Measurements from ENCODE around the gene XK. TPM values are rescaled to one million over a fixed set of nuclear protein-coding genes. Genes with fewer than 3 reads are reported as not detected.
"Not testable (repeated sequence)": the region's sequence is repeated elsewhere in the genome, so short reads cannot be mapped to it uniquely, and the experiment has no call there.

The XK gene
- total RNA-seq, result not detected

DNA sequence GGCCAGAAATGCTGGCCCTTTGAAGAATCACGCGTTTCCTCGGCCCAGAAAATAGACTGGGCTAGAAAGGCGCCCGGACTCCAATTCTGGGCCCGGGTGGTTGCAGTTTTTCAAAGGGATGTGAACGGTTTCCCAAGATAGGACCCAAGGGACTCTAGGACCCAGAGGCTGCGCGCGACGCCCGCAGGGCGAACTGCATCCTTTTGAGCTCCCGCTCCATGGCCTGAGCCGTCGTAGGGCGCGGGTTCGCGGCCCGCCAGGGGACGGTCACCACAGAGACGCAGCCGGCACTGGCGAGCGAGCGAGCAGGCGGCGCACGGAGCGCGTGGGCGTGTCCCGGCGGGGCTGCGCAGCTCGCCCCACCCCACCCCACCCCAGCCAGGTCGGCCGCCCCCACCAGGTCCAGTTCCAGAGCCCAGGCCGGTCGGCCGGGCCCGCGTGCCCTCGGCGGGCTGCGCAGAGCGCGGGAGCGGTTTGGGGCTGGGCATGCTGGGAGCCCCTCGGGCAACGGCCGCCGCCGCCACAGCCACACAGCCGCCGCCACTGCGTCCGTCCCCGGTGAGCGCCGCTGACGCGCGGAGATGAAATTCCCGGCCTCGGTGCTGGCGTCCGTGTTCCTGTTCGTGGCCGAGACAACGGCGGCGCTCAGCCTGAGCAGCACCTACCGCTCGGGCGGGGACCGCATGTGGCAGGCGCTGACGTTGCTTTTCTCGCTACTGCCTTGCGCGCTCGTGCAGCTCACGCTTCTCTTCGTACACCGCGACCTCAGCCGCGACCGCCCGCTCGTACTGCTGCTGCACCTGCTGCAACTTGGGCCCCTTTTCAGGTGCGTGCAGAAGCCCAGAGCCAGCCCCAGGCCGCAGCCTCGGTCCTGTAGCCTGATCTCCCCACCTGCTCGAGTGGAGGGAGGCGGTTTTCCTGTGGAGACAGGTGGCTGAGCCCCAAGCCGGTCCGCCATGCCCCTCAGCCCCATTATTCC, at the start of gene XK:
TSS of gene XK (plus strand) at position 411 of the 979 bp plus-strand sequence. CDS start at position 582, 171 bp downstream.
- CTCF ChIA-PET, result no interaction called here
- Mint-ChIP-seq H3K4me3 (peak within 1 kb of the TSS; percentile 57), H3K27ac (no peak within 1 kb of the TSS), H3K36me3 (ENCODE audit: low read depth) (no peaks in the 10 kb centered on the region), H3K9me3 (no peaks in the 10 kb centered on the region), H3K27me3 (ENCODE audit: low read depth) (no peaks in the 10 kb centered on the region), H3K4me1 (ENCODE audit: low read depth) (no peaks in the 10 kb centered on the region)
- intact Hi-C loops (cut with micrococcal nuclease), result no loop called here
- peak; percentile 58 for DNase-seq

GRCh38 chrX:37638047-37638446, 47.5 kb upstream of the XK start:
- intact Hi-C loops (cut with micrococcal nuclease), result no loop called here
- Mint-ChIP-seq H3K9me3 (peaks cover under 1% of the 10 kb centered on the region), H3K4me3 (no peak overlapping the region), H3K27me3 (ENCODE audit: low read depth) (no peaks in the 10 kb centered on the region), H3K36me3 (ENCODE audit: low read depth) (no peaks in the 10 kb centered on the region), H3K4me1 (ENCODE audit: low read depth) (no peaks in the 10 kb centered on the region), H3K27ac (no peak overlapping the region)
- CTCF ChIA-PET, result no interaction called here
- DNase-seq, result no peak

DNA sequence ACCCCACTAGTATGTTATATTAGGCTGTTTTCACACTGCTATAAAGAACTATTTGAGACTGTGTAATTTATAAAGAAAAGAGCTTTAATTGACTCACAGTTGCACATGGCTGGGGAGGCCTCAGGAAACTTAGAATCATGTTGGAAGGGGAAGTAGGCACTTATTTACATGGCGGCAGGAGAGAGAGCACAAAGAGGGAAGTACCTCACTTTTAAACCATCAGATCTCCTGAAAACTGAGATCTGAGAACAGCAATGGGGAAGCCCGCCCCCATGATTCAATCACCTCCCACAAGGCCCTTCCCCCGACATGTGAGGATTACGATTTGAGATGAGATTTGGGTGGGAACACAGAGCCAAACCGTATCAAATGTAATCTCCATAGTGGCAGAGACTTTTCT, 45.4 kb upstream of the XK start:
- intact Hi-C loops (cut with micrococcal nuclease), result no loop called here
- Mint-ChIP-seq H3K9me3 (no peaks in the 10 kb centered on the region), H3K4me3 (no peak overlapping the region), H3K27ac (no peak overlapping the region), H3K36me3 (ENCODE audit: low read depth) (no peaks in the 10 kb centered on the region), H3K27me3 (ENCODE audit: low read depth) (no peaks in the 10 kb centered on the region), H3K4me1 (ENCODE audit: low read depth) (no peaks in the 10 kb centered on the region)
- CTCF ChIA-PET, result no interaction called here
- DNase-seq, result no peak

DNA sequence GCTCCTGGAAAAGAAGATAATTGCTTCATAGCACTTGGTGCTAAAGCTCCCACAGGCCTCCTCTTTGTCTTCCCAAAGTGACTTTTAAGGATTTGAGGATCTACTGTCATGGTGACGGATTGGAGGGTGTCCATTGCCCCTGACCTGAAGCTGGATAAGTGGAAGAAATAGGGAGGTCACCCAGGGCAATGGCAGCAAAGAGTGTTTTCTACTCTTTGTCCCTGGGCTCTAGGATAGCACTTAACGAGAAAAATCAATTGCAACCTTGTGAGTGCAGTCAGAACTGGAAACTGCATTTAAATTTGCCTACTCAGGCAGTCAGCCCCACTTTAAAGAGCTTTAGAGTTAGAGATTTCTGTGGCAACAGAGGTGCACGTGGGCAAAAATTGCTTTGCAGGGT, 43.7 kb upstream of the XK start:
- H3K36me3 Mint-ChIP-seq (ENCODE audit: low read depth), result no peaks in the 10 kb centered on the region
- no peaks in the 10 kb centered on the region for H3K27me3 Mint-ChIP-seq (ENCODE audit: low read depth)
- H3K4me1 Mint-ChIP-seq (ENCODE audit: low read depth), result no peaks in the 10 kb centered on the region
- intact Hi-C loops (cut with micrococcal nuclease), result no loop called here
- H3K9me3 Mint-ChIP-seq, result no peaks in the 10 kb centered on the region
- H3K4me3 Mint-ChIP-seq, result no peak overlapping the region
- H3K27ac Mint-ChIP-seq, result no peak overlapping the region
- CTCF ChIA-PET, result no interaction called here
- DNase-seq, result no peak

DNA sequence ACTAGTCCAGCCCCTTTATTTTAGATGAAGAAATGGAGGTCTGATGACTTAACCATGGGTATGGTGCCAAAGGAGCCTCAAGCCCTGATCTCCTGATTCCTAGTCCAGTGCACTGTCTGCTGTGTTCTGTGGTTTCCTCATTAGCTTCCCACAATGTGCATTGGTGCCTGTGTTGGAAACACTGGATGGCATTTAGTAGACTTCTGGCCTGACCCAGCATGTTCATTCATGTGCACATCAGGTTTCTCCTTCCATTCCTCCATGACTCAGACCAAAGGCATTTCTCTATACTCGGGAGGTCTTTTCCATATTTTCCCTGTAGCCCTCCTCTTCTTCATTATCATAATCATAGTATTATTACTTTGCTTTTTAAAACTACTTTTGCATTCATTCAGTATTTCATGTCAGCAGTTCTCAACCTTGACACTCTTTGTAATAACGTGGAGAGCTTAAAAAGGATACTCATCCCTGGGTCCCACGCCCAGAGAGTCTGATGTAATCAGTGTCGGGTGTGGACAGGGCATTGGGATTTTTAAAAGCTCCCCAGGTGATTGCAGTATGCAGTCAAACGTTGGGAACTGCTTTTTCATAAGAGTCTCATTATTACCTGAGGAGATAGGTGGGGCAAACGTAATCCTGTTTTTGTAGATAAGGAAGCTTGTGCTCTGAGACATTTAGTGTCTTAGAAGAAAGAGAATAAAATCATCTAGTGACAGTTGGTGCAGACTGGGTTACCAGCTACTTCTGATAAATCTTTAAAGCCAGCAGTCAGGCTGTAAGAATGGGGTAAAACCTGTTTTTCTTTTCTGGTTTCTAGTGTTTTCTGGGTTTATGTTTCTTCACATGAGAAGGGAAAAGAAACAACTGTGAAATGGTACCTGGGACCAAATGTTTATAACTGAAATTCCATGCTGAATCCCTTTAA, 40.9 kb upstream of the XK start:
- intact Hi-C loops (cut with micrococcal nuclease), result no loop called here
- no peaks in the 10 kb centered on the region for H3K9me3 Mint-ChIP-seq
- H3K27ac Mint-ChIP-seq, result no peak overlapping the region
- no peak overlapping the region for H3K4me3 Mint-ChIP-seq
- no peaks in the 10 kb centered on the region for H3K4me1 Mint-ChIP-seq (ENCODE audit: low read depth)
- H3K36me3 Mint-ChIP-seq (ENCODE audit: low read depth), result no peaks in the 10 kb centered on the region
- no peaks in the 10 kb centered on the region for H3K27me3 Mint-ChIP-seq (ENCODE audit: low read depth)
- no peak for DNase-seq
- CTCF ChIA-PET, result interaction anchor here (0.5 kb wide), 1 partner anchor 195 kb away, joined by 3 read pairs; no protein-coding TSS in a partner anchor

DNA sequence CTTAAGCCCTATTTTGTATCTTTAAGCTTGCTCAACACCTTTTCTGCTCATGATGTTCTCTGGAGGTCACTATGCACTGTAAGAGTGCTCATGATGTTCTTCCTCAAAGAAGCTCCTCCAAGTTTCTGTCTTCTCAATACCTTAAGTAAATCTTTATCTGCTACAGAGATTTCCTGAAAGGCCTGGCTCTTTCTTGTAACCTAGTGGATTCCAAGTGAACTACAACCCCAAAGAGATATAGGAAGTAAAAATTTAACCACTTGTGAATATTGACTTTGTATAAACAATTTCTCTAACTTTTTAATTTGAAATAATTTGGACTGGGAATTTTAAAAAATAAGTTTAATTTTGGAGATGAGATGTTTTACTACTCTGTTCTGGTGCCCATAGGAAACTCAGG, 39.3 kb upstream of the XK start:
- Mint-ChIP-seq H3K27me3 (ENCODE audit: low read depth) (no peaks in the 10 kb centered on the region), H3K4me3 (no peak overlapping the region), H3K27ac (no peak overlapping the region), H3K9me3 (no peaks in the 10 kb centered on the region), H3K4me1 (ENCODE audit: low read depth) (no peaks in the 10 kb centered on the region), H3K36me3 (ENCODE audit: low read depth) (no peaks in the 10 kb centered on the region)
- intact Hi-C loops (cut with micrococcal nuclease), result no loop called here
- CTCF ChIA-PET, result interaction anchor here (0.6 kb wide), 1 partner anchor 265 kb away, joined by 3 read pairs; no protein-coding TSS in a partner anchor
- DNase-seq, result no peak

- H3K27me3 Mint-ChIP-seq (ENCODE audit: low read depth); H3K36me3 Mint-ChIP-seq (ENCODE audit: low read depth); H3K9me3 Mint-ChIP-seq; H3K27ac Mint-ChIP-seq; H3K4me1 Mint-ChIP-seq (ENCODE audit: low read depth); CTCF ChIA-PET; DNase-seq; H3K4me3 Mint-ChIP-seq; intact Hi-C loops (cut with micrococcal nuclease): not testable (repeated sequence)
Observed at GRCh38 chrX:37650879-37651278, 34.7 kb upstream of the XK start.

DNA sequence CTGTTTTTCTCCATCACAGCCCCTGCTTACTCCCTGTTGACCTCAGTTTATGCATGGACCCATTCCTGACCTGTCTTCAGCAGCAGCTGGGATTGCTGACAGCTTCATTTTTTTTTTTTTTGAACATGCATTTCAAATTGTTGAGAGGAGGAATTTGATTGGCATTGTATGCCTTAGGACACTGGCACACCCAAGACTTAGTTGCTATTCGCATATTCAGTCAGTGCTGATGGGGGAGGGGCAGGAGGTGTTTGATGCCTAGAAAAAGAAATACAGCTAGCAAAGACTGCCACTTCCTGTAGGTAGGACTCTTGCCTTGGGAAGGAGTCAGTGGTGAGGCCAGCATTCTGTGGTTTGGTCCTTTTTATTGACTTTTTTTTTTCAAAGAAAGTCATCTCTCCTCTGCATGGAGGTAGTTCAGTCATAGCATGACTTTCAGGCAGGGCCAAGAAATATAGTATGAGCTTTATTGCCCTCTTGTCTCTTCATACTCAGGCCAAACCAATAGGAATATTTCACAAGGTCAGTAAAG, 33.6 kb upstream of the XK start:
- H3K4me1 Mint-ChIP-seq (ENCODE audit: low read depth), result no peaks in the 10 kb centered on the region
- no peaks in the 10 kb centered on the region for H3K36me3 Mint-ChIP-seq (ENCODE audit: low read depth)
- DNase-seq, result peak; percentile 13
- no peaks in the 10 kb centered on the region for H3K27me3 Mint-ChIP-seq (ENCODE audit: low read depth)
- no peaks in the 10 kb centered on the region for H3K9me3 Mint-ChIP-seq
- CTCF ChIA-PET, result no interaction called here
- no peak overlapping the region for H3K4me3 Mint-ChIP-seq
- intact Hi-C loops (cut with micrococcal nuclease), result no loop called here
- H3K27ac Mint-ChIP-seq, result no peak overlapping the region

GRCh38 chrX:37652589-37653231, 32.9 kb upstream of the XK start:
- CTCF ChIA-PET, result no interaction called here
- intact Hi-C loops (cut with micrococcal nuclease), result no loop called here
- Mint-ChIP-seq H3K36me3 (ENCODE audit: low read depth) (no peaks in the 10 kb centered on the region), H3K4me3 (no peak overlapping the region), H3K4me1 (ENCODE audit: low read depth) (no peaks in the 10 kb centered on the region), H3K27me3 (ENCODE audit: low read depth) (no peaks in the 10 kb centered on the region), H3K27ac (no peak overlapping the region), H3K9me3 (no peaks in the 10 kb centered on the region)
- no peak for DNase-seq

- Mint-ChIP-seq H3K27ac (no peak overlapping the region), H3K4me1 (ENCODE audit: low read depth) (no peaks in the 10 kb centered on the region), H3K4me3 (no peak overlapping the region), H3K36me3 (ENCODE audit: low read depth) (no peaks in the 10 kb centered on the region), H3K9me3 (no peaks in the 10 kb centered on the region), H3K27me3 (ENCODE audit: low read depth) (no peaks in the 10 kb centered on the region)
- CTCF ChIA-PET, result no interaction called here
- intact Hi-C loops (cut with micrococcal nuclease), result no loop called here
- no peak for DNase-seq
Observed at GRCh38 chrX:37653397-37654085, 32.0 kb upstream of the XK start.

DNA sequence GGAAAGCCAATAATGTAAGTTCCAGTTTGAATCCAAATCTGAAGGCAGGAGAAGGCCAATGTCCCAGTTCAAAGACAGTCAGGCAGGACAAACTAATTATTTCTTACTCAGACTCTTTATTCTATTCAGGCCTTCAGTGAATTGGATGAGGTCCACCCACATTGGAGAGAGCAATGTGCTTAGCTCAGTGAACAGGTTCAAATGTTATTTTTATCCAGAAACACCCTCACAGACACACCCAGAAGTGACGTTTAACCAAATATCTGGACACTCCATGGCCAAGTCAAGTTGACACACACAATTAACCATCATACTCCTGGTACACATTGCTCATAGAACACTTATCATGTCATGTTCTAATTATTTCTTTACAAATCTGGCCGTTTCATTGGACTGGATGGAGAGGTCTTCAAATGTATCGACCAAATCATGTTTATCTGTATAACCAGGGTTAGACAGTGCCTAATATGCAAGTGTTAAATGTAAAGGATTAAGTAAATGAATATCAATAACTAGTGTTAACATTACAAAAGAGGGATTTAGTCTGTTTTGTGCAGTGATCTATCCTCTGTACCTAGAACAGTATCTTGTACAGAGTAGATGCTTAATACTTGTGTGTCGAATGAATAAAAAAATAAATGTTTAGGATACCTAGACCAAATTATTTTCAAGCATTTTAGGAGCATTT, 27.1 kb upstream of the XK start:
- intact Hi-C loops (cut with micrococcal nuclease), result no loop called here
- Mint-ChIP-seq H3K27ac (no peak overlapping the region), H3K27me3 (ENCODE audit: low read depth) (no peaks in the 10 kb centered on the region), H3K36me3 (ENCODE audit: low read depth) (no peaks in the 10 kb centered on the region), H3K4me3 (no peak overlapping the region), H3K4me1 (ENCODE audit: low read depth) (no peaks in the 10 kb centered on the region), H3K9me3 (no peaks in the 10 kb centered on the region)
- no peak for DNase-seq
- CTCF ChIA-PET, result no interaction called here
